Right hindlimb (tissue), 1 donor: ENCODE results near the gene FCGR3A.
A peak's percentile ranks its signal among the peaks of the same experiment; 100 is the strongest.
"Not testable (repeated sequence)": the region's sequence is repeated elsewhere in the genome, so short reads cannot be mapped to it uniquely, and the experiment has no call there.

ENCODE experiments used
- DNase-seq: peaks from one replicate; pipeline ENCODE4 v3.0.0-alpha.2; 2018

Gene FCGR3A

DNA sequence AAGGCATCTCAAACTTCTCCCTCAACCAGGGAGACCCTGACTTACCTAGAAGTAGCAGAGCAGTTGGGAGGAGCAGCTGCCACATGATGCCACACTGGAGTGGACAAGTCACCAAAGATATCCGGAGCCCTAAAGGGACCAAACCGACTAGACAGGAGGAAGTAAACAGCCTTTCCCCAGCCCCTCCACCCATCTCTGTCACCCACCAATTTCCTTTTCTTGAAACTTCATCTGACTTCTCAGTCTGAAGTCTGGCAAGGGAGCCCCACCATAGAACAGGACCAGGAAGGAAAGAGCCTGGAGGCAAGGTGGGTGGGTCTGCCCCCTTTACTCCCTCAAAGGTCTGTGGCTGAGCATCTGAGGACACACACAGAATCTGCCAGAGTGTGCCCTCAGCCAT, at the start of gene FCGR3A:
TSS of gene FCGR3A (minus strand) at position 167 of the 400 bp plus-strand sequence. CDS start at position 85, 82 bp downstream.
- DNase-seq, result no peak

DNA sequence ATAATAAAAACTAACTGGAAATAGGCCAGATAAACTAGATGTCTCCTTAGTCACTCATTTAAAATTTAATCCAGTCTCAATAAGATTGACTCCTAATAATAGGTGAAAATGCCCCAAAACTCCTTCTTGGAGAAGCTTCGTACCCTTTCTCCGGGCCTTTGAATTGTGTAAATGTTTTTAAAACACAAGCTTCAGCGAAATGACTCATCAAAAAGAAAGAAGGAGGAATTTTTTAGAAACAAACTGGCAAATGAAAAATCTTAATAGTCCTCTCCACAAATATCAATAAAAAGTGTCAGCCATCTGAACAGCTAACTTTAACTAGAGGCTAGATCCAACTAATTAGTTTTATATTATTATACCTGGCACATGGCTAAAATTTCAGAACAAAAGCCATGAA, 47.5 kb upstream of the FCGR3A start:
- DNase-seq, result not testable (repeated sequence)

DNA sequence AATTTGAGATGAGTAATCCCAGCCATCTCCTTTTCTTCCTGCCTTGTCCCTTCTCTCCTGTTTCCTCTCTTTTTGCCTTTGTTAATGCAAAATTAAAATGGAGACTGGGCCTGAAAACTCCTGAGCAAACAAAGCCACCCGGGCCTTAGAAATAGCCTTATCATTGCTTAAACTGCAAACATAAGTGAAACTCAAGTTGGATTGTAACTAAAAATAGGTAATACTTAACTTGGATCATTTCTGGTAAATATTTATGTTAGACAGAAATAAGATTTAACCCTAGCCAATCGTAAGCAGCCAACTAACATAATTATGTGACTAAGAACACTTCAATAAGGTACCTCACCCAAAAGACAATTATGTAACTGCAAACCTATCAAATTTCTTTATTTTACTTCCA, 46.0 kb upstream of the FCGR3A start:
- not testable (repeated sequence) for DNase-seq

DNA sequence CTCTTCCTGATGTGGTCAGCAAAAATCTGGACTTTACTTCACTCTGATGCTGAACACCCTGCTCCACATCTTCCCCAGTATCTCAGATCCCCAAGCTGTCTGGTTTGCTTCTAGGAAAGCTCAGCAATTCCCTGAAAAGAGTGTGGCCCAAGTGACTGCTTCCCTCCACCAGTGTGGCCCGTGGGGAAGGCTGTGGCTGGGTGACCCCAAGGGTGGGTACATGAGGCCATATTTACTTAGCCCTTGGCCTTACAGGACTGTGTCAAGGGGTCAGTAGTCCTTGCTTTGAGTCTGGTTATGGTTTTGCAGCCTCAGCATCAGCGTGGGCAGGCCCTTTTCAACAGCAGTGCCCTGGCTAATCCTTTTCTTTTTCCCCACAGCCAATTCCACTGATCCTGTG, 45.6 kb upstream of the FCGR3A start:
- DNase-seq, result not testable (repeated sequence)

DNA sequence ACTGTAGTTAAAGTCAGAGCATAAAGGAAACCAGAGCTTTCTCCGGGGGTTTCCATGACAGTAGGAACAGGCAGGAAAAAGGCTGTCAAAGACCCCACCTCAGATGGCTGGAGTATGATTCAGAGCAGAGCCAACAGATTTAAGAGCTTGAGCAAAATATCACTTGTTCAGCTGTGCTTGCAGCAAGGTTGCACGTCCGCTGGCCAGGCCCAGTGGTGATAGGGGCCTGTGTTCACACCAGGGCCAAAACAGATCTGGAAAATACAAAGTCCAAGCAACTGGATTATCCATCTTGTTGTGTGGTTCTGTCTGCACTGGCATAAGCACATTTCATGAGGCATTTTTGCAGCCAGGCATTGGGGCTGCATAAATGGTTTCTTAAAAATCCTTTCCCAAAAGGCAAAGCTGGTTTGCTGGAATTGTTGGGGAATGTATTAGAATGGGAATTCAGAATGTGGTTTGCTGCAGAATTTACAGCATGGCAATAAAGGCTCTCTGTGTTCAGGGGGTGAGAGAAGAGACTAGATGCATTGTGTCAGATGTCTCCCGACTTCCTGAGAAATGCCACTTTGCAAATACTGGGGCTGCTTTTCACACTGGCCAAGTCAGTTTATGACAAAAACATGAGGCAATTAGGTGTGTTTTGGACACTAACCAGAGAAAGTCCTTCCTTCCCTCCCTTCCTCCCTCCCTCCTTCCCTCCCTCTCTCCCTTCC, 44.8 kb upstream of the FCGR3A start:
- peak; percentile 17 for DNase-seq

DNA sequence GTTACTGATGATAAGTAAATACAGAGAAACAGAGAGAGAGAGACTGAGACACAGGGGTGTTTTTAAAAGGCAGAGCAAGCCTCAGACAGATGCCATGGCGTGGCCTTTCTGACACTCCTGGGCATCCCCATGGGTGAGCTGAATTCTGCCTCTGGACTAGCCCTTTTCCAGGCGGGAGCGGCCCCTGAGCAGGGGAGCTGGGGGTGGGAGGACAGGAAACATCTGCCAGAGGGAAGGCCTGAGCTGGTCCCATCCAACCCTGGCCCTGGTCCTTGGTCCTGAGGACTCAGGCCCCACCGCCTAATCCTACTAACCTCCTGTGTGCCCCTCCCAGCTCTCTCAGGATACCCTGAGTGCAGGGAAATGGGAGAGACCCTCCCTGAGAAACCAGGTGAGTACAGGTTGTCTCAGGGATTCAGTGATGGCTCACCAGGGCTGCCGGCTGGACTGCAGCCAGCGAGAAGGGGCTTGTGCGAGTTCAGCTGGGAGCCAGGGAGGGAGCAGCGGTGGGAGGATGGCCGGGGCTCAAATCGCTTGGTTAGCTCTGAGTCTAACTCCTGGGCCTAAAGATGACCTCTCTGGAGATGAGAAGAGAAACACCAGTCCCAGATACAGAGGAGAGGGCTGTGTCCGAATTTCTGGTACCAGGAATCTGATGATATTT, 43.6 kb upstream of the FCGR3A start:
- peak; percentile 18 for DNase-seq

DNA sequence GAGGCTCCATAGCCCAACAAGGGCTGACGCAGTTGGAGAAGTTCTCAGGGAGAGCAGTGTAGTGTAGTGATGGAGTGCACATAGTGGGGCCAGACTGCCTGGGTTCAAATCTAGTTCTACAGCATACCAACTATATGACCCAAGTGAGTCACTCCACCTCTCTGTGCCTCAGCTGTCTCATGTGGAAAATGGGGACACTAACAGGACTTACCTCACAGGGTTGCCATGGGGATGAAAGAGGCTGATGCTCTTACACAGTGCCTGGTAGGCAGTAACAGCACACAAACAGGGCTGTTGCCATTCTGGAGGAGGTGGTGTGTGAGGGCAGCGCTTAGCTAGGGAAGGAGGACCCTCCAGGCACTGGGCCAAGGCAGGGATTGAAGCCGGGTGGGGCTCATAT, 43.0 kb upstream of the FCGR3A start:
- DNase-seq, result not testable (repeated sequence)

DNA sequence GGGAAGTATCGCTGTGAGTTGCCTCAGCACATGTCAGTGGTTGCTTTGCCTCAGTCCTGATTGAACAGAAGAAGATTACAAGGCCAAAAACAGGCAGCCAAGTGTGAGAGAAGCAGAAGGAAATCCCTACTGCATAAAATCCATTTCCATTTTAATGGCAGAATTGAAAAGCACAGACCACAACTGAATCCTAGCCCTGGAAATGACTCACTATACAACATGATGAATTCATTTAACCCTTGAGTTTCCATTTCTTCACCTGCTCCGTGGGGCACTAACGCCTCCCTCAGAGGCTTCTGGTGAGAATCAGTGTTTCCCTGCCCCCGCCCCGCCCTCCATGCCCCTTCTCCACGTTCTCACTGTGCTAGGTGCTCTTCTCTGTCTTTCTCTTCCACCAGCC, 40.3 kb upstream of the FCGR3A start:
- not testable (repeated sequence) for DNase-seq

DNA sequence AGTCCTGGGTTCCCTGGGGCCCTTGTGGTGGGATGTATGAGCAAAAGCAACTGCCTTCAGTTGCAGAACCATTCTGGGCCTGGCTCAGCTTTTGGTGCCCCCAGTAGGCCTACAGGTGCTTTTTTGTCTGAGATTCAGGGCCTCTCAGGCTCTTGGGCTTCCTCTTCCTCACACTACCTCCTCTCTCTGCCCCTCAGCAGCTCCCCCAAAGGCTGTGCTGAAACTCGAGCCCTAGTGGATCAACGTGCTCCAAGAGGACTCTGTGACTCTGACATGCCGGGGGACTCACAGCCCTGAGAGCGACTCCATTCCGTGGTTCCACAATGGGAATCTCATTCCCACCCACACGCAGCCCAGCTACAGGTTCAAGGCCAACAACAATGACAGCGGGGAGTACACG, 39.7 kb upstream of the FCGR3A start:
- DNase-seq, result peak; percentile 13

DNA sequence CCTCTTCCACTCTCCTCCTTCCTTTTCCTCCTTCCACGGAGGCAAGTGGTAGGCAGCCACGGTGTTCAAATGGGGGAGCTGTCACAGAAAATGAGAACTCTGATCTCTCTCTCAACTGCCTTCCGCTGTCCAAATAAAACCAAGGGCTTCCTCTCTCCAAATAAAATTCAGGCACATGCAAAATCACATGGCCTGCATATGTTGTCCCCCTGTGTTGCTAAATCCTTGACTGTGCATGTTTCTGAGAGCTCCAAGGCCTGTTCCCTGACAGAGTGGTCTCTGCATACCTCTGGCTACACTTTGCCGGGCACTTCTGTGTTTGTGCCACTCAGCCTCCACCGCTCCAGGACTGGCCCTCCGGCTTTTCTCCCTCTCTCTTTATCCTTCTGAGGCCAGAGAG, 39.0 kb upstream of the FCGR3A start:
- DNase-seq, result not testable (repeated sequence)

DNA sequence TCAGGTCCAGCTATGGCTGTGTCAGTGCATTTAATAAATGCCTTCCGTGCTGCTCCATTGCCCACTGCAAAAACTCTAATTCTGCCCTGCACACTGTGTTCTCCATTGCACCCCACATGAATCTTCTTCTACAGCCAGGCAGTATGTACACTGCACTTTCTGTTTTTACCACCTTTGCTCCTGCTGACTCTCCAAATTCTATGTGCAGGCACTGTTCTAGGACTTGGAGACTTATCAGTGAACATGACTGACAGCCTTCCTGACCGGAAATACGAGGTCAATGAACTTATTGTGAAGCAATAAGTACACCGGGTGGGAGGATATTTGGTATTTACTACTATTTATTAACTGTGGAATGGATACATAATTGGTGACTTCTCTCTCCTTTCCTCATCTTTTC, 33.3 kb upstream of the FCGR3A start:
- DNase-seq, result not testable (repeated sequence)

DNA sequence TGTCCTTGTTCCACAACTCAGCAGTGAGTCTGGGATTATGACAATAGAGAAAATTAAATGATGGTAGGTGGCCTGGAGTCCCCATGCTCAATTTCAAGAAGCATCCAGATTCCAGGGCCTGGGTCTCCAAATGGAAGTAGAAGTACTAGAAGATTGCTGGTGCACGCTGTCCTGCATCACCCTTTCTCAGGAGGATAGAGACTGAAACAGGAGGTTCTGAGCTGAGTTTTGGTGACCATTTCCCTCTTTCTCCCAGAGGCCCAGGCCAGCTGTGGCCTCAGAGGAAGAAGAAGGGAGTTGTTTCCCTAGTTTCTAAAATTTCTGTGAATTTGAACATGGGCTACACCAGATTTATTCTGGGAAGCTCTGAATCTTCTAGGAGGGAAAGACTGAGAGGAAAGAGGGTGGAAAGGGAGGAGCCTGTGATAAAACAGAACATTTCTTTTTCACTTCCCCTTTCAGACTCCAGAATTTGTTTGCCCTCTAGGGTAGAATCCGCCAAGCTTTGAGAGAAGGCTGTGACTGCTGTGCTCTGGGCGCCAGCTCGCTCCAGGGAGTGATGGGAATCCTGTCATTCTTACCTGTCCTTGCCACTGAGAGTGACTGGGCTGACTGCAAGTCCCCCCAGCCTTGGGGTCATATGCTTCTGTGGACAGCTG, 31.4 kb upstream of the FCGR3A start:
- not testable (repeated sequence) for DNase-seq

DNA sequence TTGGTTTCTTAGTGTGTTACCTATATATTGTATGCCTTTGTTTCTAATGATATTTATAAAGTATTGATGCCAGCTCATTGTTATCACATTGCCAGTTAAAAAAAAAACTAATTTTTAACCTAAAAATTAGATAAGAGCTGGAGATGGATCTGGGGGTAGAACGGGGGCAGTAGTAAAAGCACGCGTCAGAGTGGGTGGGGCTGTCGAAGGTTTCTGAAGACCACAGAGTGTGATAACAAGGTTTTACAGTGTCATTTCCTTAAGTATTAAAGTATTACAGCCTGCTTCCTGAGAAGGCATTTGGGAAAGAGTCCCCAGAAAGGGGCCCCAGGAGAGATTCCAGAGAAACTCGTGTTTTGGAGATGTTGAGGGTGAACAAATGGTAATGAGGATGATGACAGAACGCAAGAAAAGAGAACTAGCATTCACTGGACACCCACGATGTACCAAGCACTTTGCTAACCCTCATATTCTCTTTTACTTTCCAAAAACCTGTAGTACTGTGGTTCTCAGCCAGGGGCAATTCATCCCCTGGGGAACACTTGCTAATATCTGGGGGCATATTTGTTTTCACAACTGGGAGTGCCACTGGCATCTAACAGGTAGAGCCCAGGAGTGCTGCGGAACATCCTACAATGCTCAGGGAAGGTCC, 30.4 kb upstream of the FCGR3A start:
- not testable (repeated sequence) for DNase-seq

DNA sequence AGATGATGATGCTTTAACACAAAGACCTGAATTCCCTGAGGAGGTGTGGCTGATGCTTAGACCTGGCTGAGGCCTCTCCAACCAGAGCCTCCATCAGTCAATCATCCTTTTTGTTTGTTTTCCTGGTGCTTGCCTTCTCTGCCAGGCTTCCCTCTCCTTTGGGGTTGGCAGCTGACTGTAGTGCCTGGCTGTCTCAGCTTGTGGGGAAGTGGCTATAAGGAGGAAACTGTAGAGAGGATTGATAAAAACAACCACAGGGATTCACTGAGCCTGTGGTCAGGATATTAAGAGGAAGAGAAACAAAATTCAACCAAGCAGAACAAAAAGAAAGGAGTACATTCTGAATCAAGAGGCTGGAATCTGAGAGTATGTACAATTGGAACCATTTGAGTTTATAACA, 27.1 kb upstream of the FCGR3A start:
- DNase-seq, result not testable (repeated sequence)

DNA sequence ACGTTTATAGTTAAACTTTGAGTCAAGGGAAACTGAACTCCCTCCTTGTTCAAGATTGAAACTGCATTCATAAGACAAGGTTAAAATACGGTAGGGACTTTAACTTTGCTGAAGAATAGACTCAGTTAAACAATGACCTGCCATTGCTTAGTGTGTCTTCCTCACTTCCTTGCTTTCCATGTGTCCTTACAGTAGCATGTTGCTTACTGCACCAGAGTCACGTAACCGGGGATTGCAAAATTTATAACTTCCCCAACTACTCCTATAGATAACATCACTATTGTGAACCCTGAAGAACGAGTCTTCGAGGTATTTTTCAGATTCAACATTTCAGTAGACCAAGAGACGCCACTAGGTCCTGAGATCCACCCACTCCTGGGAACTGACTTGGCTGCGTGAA, 22.1 kb upstream of the FCGR3A start:
- DNase-seq, result not testable (repeated sequence)

DNA sequence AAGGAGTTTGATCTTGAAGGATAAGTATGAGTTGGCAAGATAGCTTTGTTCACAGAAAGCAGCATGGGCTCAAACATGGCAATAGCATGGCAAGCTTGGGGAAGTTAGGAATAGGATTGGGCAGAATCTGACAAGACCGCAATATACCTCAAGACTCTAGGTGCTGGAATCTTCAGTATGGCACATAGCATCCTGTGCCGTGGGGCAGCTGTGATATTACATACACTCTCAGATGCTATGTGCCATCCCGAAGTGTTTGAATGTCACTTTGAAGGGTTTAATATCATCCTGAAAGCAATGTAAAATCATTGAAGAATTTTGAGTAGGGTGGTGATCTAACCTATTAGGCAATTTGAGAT, 17.0 kb upstream of the FCGR3A start:
- DNase-seq, result not testable (repeated sequence)

DNA sequence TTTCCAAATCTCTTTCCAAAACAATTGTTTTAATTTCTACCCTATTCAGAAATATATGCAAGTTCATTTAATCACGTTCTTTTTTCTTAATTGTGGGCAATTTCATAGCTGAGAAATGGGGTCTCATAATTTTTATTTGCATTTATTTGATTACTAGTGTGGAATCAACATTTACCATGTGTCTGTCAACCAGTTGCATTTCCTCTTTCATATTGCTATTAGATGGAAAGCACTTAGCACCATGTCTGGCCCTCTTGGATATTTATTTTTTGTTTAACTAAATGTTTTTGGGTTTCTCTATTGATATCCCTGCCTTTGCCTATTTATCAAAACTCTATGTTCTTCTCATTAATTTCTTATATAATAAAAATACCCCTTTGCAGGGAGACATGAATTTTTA, 13.9 kb upstream of the FCGR3A start:
- not testable (repeated sequence) for DNase-seq

DNA sequence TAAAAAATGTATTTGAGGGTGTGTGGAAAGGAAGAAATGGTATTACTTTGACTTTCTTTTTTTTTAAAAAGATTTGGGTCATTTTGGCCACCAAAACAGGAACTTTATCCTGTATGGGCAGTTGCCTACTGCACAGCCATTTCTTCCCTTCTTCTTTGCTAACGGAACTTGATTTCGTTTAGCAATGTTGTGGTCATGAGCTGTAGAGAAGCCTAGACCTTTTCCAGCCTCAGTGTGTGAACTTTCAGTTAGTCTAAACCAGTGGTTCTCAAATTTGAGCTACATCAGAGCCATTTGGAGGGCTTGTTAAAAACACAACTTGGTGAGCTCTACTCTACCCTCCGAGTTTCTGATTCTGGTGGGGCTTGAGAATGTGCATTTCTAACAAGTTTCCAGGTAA, 12.8 kb upstream of the FCGR3A start:
- not testable (repeated sequence) for DNase-seq

DNA sequence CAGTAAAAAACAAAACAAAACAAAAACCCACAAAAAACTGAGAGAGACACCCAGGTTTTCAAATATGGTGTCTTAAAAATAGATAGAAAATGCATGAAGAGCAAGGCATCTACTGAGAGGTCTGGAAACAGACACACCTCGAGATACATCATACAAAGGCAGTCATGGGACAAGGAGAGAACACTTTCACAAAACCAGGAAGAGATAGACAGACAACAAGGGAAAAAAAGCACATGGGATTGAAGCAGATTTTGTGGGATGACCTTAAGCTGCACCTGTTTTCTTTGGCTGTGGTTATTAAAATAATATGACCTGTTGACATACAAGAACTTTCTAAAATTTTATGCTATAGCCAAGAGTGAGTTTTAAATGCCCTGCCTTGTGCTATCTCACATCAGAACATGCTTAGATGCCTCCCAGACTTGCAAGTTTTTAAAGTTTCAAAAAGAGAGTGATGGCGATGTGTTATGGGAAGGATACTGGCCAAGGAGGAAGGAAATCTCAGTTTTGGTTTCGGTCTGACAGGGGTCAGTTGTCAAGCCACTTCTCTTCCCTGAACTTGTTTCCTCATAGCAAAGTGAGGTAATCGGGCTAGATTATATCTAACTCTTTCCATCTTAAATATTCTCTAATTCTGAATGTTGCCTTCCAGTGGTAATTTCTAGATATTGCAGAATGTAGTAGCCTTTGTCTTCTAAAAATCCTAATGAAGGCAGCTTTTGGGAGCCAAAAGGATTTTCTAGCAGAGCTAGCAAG, 11.5 kb upstream of the FCGR3A start:
- DNase-seq, result not testable (repeated sequence)

DNA sequence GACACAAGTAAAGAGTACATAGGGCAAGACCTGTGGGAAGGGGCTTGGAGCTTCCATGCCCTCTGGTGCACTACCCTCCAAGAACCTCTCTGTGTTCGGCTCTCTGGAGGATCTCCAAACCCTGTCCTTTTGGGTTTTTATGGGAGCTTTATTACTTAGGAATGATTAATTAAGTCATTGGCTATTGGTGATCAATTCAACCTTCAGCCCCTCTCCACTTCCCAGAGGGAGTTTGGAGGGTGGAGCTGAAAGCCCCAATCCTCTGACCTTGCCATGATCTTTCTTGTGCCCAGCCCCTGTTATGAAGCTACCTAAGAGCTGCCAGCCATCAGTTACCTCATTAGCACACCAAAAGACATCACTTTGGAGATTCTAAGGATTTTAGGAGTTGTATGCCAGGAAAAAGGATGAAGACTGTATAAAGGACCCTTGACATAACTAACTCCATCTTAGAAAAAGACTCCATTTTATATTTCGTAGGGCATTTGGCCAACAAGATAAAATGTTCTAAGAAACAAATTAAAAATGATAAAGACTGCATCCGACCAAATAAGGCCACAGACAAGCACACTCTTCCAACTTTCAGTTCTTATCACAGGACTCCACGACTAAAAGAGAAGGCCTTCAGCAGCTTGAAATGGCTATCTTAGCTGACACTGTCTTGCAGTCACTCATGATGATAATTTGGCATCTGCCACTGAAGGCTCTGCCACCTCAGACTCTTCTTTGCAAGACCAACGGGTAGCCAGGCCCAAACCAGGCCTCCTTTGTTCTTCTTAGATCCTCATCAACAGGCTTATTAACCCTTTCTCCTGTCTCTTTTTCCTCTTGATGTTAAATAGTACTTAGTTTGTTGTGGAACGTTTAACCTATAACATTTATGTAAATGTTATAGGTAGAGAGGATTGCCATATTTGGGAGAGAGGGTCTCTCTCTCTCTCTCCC, 8.2 kb upstream of the FCGR3A start:
- DNase-seq, result not testable (repeated sequence)

DNA sequence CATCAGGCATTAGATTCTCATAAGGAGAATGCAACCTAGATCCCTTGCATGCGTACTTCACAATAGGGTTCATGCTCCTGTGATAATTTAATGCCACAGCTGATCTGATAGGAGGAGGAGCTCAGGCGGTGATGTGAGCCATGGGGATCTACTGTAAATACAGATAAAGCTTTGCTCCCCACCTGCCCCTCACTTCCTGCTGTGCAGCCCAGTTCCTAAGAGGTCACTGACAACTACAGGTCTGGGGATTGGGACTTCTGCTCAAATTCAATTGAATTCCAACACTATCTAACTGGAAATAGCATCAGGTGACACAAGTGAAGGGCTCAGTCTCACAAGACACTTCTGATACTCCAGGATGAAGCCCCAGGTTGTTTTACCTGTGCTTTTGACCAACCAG, 7.4 kb upstream of the FCGR3A start:
- DNase-seq, result not testable (repeated sequence)
